Ovary (tissue), 9 donors: Measurements from ENCODE around the gene DCST1. TPM values are rescaled to one million over a fixed set of nuclear protein-coding genes. Genes with fewer than 3 reads are reported as not detected.

ENCODE experiments used
- DNase-seq, 5 donors: peaks; one replicate each; pipeline ENCODE4 v3.0.0-alpha.2; 2019 to 2020
- H3K27ac ChIP-seq, 2 donors: fragments of 200-600 bp; one replicate each; pipeline versions ENCODE4 v1.5.1 to v1.8.0; 2019 to 2022
- H3K27me3 ChIP-seq: fragments of 200-600 bp; one replicate; pipeline ENCODE4 v1.8.0; 2022
- H3K36me3 ChIP-seq: fragments of 200-600 bp; sonication (generic); one replicate; pipeline ENCODE4 v1.5.1; 2019
- H3K4me1 ChIP-seq: one replicate; pipeline ENCODE4 v1.8.1; 2013; ENCODE audit warnings: mild to moderate bottlenecking, moderate library complexity; ENCODE audit not compliant: insufficient read depth
- H3K4me3 ChIP-seq: fragments of 200-600 bp; sonication (generic); one replicate; pipeline ENCODE4 v1.5.1; 2017
- H3K9me3 ChIP-seq, 2 donors: fragments of 200-600 bp in 1 of 2; sonication (generic) in 1 of 2; one replicate each; pipeline versions ENCODE4 v1.5.1 to v1.8.1; 2013 to 2019; ENCODE audit warnings: mild to moderate bottlenecking in 1 of 2, moderate library complexity in 1 of 2
- CTCF ChIP-seq, 3 donors: fragments of 450-650 bp in 2 of 3; fragments of 200-600 bp in 1 of 3; IDR thresholded peaks; one replicate each; pipeline versions ENCODE4 v1.5.1 to v1.8.0; 2016 to 2022; ENCODE audit warnings: antibody characterized with exemption in 3 of 3, mild to moderate bottlenecking in 1 of 3
- EP300 ChIP-seq: sonication (generic); formaldehyde crosslinking; IDR thresholded peaks from one replicate; pipeline ENCODE4 v1.6.1; 2017; ENCODE audit warnings: antibody characterized with exemption
- POLR2A ChIP-seq: fragments of 450-650 bp; IDR thresholded peaks from one replicate; pipeline ENCODE4 v1.6.1; 2017; ENCODE audit warnings: antibody characterized with exemption, mild to moderate bottlenecking, moderate library complexity
- whole genome bisulfite sequencing, 3 donors: extraction: QIAGEN DNeasy Blood & Tissue Kit in 1 of 3; methylation state at CpG; one replicate each; pipeline versions ENCODE4 v1.1.5 to v1.1.7; 2013 to 2017; 5-methylcytosine and 5-hydroxymethylcytosine counted together
- intact Hi-C, 4 donors: fragments of 100-400 bp; cut with DNase I; formaldehyde crosslinking; loops; one replicate each; pipeline versions ENCODE4 v1.11.0 to v1.15.1; 2022 to 2023
- polyA plus RNA-seq, 2 donors: library from polyadenylated mRNA; stranded (reverse); fragments of 200-250 nt in 1 of 2; fragments of 350-450 nt in 1 of 2; fragmentation: Illumina TruSeq in 1 of 2; extraction: RNeasy Lipid Tissue Mini Kit (QIAGEN cat#74804) in 1 of 2; gene quantifications; one replicate each; pipeline ENCODE4 v1.2.3, GENCODE V29; 2013 to 2014
- total RNA-seq, 7 donors: library from RNA; depleted of rRNA in 2 of 7; stranded (reverse); fragments of >200 nt in 2 of 7; fragmentation: NEBNext Ultra II Directional in 3 of 7; extraction: Animal tissue kit (Norgen Biotek cat#: 25700) in 3 of 7; gene quantifications; one replicate each; pipeline versions ENCODE4 v1.1.0 to v1.2.4, GENCODE V29; 2016 to 2023
- donor health status: DM: no; HTN: no; CAD: no; lungs with moderate emphysema.
- donor health status: DM: no; HTN: no; CAD: no.
- donor health status: Bipolar disorder and iron deficiency.
- donor health status: DM: yes; HTN: yes; CAD: no.
- donor health status: DM: no; HTN: no; CAD: no.
- donor health status: DM: yes; HTN: yes; CAD: no.

The DCST1 gene
- total and polyA plus RNA-seq, 9 donors, result 0.06 to 0.80 (median 0.30) TPM; not detected in 4

GRCh38 chr1:155057104-155057503, 23.5 kb downstream of the DCST1 start:
- H3K4me3 ChIP-seq, result no peak overlapping the region
- H3K4me1 ChIP-seq, result peaks cover 7% of the 10 kb centered on the region
- WGBS, 3 donors, result 92 to 95% (median 94%) methylated on average over 8 of the region's 8 CpGs
- H3K9me3 ChIP-seq, result no peaks in the 10 kb centered on the region
- intact Hi-C loops, result loop anchor here in 1 of 4 donors (10.0 kb wide), 1 partner anchor 492 kb away; the partner anchor contains the start of gene CHRNB2
- no peaks in the 10 kb centered on the region for H3K27me3 ChIP-seq
- H3K27ac ChIP-seq, result no peak overlapping the region
- H3K36me3 ChIP-seq, result no peaks in the 10 kb centered on the region
- no peak for DNase-seq
- no peak for TF ChIP-seq POLR2A

GRCh38 chr1:155057788-155058211, 24.2 kb downstream of the DCST1 start:
- H3K9me3 ChIP-seq, result no peaks in the 10 kb centered on the region
- H3K27ac ChIP-seq, result no peak overlapping the region
- no peaks in the 10 kb centered on the region for H3K27me3 ChIP-seq
- TF ChIP-seq POLR2A (no peak), EP300 (no peak), CTCF (IDR thresholded peaks at IDR 0.05) (no peak)
- H3K36me3 ChIP-seq, result no peaks in the 10 kb centered on the region
- intact Hi-C loops, result loop anchor here in 1 of 4 donors (10.0 kb wide), 1 partner anchor 493 kb away; the partner anchor contains the start of gene CHRNB2
- no peak for DNase-seq
- H3K4me3 ChIP-seq, result no peak overlapping the region
- H3K4me1 ChIP-seq, result peaks cover 5% of the 10 kb centered on the region
- WGBS, 3 donors, result 92 to 94% (median 93%) methylated on average over 7 to 13 of the region's 13 CpGs

GRCh38 chr1:155060736-155061135, 27.1 kb downstream of the DCST1 start:
- TF ChIP-seq POLR2A, result no peak
- TF ChIP-seq EP300, result no peak
- TF ChIP-seq CTCF (IDR thresholded peaks at IDR 0.05), result no peak
- no peak for DNase-seq

GRCh38 chr1:155061381-155062150, 27.9 kb downstream of the DCST1 start:
- Histone ChIP-seq H3K36me3 (no peaks in the 10 kb centered on the region), H3K9me3 (no peaks in the 10 kb centered on the region), H3K27ac (no peak overlapping the region), H3K4me3 (no peak overlapping the region), H3K4me1 (peaks cover 7% of the 10 kb centered on the region), H3K27me3 (no peaks in the 10 kb centered on the region)
- 26 to 30% (median 27%) methylated on average over 21 of the region's 21 CpGs for WGBS, 3 donors
- TF ChIP-seq POLR2A (no peak), CTCF (IDR thresholded peaks at IDR 0.05) (peak; percentile 96 to 97 (median 97))
- peak; percentile 81 to 92 (median 90) for DNase-seq
- intact Hi-C loops, result loop anchor here in 3 of 4 donors (2.0 to 10.0 kb wide), 3 partner anchors 21 to 277 kb away; partner anchors contain the start of gene PBXIP1 (in 2 of the 3)

More at GRCh38 chr1:155060736-155061135, 27.1 kb downstream of the DCST1 start:
- WGBS, 3 donors, result 69 to 81% (median 75%) methylated on average over 6 to 8 of the region's 8 CpGs
- Histone ChIP-seq H3K27me3 (no peaks in the 10 kb centered on the region), H3K27ac (no peak overlapping the region), H3K4me1 (peaks cover 7% of the 10 kb centered on the region), H3K36me3 (no peaks in the 10 kb centered on the region), H3K4me3 (no peak overlapping the region), H3K9me3 (no peaks in the 10 kb centered on the region)
- intact Hi-C loops, result loop anchor here in 3 of 4 donors (2.0 to 10.0 kb wide), 3 partner anchors 22 to 276 kb away; partner anchors contain the start of gene PBXIP1 (in 2 of the 3)
